ENCODE data around the gene PIK3R6.
"Not testable (repeated sequence)": the region's sequence is repeated elsewhere in the genome, so short reads cannot be mapped to it uniquely, and the experiment has no call there.

Gene PIK3R6

DNA sequence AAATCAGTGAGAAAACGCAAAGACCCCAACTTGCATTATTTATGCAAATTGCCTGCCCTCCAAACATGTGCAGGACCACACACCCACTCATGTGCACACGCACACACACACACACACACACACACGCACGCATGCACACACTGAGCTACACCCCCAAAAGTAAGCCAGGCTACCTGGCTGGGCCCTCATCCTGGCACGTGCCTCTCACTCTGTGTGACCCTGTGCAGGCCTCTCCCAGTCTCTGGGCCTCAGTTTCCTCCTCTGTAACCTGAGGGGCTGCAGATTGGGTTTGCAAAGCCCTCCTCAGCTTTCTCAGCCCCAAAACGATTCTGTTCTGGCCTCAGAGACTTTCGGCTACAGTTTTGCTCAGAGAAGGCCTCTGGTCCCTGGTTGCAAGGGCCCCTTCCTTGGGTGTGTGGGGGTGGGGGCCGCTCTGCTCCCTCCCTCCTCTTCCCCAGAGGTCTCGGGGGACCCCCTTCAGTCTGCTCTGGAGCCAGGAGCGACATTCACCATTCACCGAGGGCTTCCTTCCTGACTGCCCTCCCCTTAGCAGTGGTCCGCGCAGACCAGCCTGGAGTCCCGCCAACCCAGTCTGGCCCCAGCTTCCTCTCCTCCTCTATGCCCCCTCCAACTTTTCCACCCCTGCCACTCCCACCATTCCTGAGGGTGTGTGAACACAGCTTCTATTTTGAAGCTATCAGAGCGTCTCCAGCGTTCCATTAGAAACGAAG lies 5.4 kb upstream of the PIK3R6 start:
- DNase-seq = no peak

DNA sequence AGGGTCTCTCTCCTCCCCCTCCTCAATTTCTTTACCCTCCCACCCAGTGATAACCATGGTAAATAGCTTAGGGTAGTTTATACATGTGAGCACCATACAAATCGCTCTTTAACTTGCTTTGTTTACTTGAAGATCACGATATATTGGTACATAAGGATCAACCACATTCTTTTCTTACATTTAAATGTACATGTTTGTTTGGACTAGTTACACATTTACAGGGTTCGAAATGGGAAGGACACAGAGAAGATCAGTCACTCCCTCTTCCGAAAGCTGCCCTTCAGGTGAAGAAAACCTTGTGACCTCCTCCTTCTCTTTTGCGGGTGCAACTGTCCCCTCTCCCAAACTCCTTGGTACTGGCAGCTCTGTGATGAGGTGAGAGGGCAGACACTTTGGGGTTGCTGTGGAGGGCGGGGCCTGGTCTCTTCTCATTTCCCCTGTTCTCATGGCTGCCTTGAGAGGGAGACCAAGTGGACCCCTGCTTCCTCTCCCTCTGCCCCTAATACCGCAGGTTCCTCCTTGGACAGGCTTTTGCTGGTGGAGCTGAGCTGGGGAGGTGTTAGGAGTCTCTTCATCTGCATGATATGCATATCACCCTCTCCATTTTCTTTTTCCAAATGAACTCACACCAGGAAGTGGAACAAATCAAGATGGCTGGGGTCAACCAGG lies 4.7 kb upstream of the PIK3R6 start:
- DNase-seq = no peak

DNA sequence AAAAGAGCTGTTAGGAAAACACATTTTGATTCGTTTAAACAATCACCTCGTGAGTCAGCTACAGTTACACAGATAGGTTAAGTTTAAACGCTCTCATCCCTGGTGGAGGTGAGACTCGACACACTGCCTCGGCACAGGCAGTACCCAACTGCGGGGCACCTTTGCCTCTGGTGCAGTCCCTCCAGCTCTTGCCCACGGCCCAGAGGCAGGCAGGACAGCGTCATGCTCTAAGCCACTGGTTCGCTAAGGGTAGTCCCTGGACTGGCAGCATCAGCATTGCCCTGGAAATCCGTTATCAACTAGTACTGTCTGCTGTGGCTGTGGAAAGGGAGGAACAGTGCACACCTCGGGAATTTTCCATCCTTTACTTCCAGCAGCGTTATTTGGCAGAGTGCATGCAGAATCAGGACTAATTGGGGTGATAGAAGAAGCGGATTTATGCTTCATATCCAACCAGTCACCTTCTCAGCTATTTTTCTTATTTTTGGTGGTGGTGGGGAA lies 3.7 kb upstream of the PIK3R6 start:
- DNase-seq = no peak

DNA sequence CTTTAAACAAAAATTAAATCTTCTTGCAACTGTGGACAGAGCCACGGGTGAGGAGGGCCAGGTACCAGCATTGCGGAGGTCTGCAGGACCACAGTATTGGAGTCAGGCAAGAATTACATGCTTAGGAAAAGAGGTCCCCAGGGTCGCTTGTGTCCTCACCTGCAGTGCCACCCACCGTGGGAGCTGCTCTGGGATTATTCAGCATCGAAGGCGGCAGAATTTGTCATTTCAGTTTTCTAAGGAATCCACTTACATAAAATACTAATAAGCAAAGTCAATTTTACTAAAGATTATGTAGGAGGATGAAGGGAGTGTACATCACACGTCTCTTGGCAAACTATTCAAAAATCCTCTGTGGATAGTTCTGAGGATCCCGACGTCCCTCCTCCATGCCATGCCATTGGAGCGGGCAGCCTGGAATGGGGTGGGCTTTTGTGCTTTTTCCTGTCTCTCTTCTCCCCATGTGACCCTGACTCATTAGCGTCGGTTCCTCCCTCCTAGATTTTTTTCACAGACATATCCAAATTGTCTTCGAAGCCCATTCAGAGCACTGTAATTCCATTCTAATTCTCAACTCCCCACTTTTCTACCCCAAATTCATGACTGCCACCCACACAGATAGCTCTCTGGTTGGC lies 3.0 kb upstream of the PIK3R6 start:
- no peak for DNase-seq

DNA sequence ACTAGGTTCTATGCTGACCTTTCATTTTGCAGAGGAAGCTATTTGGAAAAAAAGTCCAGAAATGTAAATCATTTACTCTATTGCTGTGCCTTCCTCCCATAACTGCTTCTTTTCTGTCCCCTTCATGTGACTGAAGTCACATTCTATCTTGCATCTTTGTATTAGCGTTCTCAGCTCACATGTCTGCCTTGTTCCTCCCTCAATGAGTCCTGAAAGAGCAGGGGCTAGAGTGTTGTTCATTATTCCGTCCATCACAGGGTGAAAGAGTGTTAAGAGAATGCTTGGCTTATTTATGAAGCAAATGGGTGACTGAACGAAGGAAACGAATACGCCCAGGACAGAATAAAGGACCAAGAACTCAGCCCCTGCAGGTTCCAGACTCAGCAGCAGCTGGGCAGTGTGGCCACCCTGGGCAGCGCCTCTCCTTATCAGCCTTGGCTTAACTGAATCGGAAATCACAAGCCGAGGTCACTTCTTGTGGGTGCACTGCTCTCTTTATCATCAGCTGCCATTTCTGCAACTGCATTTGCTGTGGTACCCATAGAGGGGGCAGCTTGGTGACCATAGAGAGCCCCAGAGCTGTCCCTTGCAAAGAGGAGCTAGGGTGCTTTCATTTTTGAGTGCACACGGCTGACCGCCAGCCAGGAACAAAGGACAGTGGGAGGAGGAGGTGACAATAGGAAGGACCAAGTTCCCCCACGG lies 1.8 kb upstream of the PIK3R6 start:
- no peak for DNase-seq

DNA sequence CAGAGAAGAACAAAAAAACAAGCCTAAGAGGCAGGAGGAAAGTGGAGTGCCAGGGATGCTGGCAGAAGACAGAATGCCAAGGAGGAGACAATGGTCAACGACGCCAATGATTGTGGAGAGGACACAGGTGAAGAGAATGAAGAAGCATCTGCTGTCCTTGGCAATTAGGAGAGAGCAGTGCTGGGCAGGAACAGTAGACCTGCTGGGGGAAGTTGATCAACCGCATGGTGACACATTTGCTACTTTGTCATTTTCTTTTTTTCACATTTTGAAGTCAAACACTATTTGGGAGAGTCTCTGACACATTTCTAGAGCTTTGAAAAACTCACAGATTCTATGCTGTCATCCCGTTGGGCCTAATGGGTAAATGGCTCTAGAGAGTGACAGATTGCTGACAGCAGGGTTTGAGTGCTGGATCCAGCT lies 1.1 kb upstream of the PIK3R6 start:
- no peak for DNase-seq

DNA sequence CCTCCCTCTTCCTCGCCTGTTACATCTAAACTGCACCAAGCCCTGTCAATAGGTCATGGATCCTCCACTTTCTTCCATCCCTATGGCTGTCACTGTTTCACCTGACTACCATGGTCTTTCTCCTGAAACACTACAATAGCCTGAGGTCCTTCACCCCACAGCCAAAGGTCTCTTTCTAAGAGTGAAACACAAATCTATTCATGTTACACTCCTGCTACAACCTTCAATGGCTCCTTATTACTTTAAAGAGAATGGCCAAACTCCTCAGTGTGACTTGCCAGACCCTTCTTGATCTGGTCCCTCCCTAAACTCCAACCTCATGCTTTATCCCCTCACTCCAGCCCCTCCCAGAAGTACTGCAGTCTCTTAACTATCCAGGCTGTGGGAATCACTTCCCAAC lies 618 bp upstream of the PIK3R6 start:
- DNase-seq = no peak

DNA sequence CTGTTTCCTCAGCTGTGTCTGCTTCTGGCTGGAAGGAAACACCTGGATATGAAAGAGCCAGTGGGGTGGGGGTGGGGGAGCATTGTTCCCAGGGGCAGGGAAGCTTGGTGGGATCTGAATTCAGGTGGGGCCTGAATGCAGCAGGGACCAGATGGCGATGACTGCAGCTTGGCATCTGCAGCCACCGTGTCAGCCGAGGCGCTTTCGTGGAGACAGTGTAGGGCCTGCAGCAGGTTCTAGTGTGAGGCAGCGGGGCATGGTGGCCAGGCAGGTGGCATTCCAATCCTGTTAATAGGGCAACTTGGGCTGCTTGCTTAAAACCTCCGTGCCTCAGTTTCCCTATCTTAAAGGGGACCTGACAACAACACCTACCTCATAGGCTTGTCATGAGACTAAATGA lies 1.7 kb downstream of the PIK3R6 start:
- DNase-seq = no peak

DNA sequence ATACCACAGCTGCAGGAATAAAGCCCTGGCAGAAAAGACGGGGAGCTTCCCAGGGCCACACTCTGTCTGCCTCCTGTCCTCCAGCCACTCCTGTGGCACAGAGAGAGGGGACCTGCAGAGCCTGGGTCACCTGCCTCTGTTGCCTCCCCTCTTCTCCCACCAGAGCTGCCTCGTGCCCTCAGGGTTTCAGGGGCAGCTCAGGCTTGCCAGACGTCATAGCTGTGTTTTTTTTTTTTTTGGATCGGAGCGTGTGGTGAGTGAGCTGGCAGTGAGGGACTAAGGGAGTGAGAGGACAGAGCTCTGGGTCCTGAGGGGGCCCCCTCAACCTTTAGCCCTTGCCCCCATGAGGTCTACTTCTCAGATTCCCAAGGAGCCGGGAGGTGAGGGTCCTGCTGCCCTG lies 2.1 kb downstream of the PIK3R6 start:
- no peak for DNase-seq

DNA sequence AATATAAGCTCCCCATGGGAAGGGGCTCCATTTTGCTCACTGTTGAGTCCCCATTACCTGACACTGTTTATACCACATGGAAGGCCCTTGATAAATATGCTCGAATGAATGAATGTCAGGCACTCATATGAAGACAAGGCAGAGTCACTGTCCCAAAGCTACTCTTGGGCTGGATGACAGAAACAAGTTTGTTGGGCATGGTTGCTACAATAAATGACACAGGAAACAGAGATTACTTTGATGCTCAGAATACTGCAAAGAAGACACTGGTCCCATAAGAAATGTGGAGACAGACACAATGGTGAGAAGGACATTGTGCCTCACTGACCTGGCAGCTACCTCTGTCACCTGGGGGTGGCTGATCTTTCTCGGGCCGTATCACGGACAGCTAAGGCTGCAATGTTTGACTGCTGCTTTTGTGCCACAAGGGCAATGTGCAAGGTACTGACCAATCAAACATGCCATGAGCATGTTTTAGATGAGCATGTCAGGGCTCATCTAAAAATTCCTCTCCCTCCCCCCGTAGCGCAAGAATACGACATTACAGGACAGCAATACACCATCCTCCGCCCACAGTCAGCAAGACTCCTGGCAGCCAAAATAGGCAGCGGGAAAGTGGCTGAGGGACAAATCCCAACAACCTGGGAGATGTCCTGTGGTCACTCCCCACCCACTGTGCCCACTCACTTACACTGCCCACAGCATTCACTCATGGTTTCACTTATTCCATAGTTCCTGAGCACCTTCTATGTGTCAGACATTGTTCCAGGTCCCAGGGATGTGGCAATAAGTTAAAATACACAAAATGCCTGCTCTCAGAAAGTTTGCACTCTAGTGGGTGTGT lies 5.0 kb downstream of the PIK3R6 start:
- DNase-seq = no peak

DNA sequence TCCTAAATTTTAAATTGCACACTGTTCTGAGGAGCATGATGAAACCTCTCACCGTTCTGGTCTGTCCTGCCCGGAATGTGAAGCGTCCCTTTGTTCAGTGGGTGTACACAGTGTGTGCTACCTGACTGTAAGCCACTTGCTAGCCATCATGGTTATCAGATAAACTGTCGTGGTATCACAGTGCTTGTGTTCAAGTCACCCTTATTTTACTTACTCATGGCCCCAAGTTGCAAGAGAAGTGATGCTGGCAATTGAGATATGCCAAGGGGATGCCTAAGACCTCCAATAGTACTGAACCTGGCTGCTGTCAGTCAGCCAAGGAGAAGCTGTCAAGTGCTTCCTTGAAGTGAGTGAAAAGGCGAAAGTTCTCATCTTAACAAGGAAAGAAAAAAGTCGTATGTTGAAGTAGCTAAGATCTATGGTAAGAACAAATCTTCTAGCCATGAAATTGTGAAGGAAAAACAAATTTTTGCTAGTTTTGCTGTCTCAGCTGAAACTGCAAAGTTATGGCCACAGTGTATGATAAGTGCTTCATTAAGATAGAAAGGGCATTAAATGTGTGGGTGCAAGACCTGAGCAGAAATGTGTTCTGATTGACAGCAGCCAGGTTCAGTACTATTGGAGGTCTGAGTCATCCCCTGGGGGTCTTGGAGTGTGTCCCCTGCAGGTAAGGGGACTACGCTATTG lies 5.8 kb downstream of the PIK3R6 start:
- DNase-seq = no peak

DNA sequence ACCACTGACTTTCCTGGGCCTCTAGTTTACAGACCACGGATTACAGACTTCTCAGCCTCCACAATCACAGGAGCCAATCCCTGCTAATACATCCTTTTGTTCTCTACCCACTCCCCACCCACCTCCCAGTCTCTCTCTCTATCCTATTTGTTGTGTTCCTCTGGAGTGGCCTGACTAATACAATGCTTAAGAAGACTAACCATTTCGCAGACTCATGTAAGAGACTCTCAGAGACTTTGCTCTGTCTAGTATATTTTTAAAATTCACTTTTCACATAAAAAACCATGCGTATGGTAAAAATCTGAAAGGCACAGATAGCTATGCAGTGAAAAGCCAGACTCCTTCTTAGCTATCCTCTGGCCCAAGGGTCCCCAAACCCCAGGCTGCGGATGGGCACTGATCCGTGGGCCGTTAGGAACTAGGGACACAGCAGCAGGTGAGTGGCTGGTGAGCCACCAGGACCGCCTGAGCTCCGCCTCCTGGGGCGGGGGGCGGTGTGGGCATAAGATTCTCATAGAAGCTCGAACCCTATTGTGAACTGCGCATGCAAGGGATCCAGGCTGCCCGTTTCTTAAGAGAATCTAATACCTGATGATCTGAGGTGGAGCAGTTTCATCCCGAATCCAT lies 7.6 kb downstream of the PIK3R6 start:
- DNase-seq = no peak

DNA sequence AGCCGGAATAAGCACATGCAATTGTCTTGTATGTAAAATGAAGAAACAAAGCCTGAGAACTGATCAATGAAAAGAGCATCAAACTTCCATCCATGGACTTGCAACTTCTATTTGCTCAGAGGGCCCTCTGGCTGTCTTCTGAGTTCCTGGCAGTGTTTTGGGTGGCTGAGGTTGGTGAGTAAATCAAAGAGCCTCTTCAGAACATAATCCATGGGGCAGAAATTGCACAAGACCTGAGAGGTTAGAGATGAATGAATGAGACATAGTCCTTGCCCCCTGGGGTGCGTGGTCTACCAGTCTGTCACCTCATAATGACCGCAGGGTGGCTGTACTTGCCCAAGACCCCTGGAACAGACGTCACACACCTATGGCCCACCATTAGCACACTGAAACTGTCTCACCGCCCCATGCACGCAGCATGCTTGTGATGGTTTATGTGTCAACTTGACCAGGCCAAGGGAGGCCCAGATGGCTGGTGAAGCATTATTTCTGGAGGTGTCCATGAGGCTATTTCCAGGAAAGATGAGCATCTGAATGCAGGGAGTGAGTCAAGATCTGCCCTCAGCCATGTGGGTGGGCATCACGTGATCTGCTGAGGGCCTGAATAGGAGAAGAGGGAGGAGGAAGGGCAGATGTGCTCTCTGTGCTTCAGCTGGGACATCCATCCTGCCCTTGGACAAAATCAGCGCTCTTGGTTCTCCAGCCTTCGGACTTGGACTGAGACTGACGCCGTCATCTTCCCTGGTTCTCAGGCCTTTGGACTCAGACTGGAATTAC lies 8.3 kb downstream of the PIK3R6 start:
- DNase-seq = peak; percentile 36

DNA sequence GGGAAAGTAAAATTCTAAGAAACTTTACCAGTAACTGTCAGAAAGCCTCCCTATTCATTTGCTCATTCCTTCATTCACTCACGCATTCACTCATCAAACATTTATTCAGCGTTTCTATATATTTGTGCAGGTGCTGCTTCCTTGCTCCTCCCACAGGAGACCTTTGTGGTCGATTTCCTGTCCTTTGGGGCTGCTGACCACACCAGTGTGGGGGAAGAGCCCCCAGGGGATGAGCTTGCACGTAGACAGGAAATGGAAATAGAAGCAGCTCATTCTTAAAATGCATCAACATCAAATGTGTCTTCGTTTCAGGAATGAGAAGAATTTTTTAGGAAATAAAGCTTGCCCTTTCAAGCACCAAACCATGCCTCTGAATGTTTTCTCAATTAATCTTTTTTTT lies 9.6 kb downstream of the PIK3R6 start:
- DNase-seq = peak; percentile 61

DNA sequence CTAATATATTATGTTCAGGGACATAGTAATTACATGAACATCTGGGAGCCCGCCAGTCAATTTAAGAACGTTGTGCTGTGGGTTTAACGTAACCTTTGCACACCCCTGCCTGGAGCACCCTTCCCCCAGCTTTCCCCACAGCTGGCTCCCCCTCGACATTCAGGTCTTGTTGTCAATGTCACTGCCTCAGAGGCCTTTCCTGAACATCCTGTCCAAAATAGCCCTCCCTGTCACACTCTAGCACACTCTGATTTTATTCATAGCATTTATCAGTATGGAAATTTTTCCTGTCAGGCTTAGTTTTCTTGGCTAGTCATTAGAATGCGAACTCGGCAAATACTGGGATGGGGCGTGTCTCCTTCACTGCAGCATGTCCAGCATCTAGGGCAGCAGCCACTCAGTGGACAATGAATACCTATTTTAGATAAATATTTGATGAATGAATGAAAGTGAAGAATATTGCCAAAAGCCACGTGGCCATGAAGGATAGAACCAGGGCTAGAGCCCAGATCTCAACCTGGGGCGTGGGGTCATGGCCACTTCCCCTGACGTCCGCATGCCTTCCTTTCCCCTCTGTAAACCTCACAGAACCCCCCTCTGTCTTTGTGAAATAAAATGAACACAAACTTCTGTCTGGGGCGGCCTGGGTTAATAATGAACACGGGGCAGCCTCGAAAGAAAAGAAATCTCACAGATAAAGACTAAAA lies 10.5 kb downstream of the PIK3R6 start:
- no peak for DNase-seq

DNA sequence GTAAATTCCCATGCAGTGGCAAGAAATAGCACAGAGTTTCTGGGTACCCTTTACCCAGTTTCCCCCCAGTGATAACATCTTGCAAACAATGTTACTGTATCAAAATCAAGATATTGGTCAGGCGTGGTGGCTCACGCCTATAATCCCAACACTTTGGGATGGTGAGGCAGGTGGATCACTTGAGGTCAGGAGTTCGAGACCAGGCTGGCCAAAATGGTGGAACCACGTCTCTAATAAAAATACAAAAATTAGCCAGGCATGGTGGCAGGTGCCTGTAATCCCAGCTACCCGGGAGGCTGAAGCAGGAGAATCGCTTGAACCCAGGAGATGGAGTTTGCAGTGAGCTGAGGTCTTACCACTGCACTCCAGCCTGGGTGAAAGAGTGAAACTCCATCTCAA lies 11.3 kb downstream of the PIK3R6 start:
- not testable (repeated sequence) for DNase-seq

DNA sequence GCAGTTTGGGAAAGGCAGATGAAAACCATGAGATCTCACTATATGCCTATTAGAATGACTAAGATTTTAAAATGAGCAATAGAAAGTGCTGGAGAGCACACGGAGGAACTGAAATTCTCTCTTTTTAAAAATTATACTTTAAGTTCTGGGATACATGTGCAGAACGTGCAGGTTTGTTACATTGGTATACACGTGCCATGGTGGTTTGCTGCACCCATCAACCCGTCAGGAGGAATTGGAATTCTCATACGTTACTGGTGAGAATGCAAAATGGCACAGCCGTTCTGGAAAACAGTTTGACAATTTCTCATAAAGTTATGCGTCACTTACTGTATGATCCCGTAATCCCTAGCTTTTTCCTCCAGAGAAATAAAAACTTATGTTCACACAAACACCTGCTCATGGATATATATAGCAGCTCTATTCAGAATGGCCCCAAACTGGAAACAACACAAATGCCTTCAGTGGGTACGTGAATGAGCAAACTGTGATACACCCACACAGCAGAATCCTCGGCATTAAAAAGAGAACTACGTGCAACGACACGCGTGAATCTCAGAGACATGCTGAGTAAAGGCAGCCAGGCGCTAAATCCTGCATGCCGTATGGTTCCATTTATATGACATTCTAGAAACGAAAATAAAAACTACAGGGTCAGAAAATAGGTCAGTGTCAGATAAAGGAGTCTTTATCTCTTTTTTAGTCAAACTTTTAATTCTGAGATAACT lies 11.8 kb downstream of the PIK3R6 start:
- DNase-seq = no peak

DNA sequence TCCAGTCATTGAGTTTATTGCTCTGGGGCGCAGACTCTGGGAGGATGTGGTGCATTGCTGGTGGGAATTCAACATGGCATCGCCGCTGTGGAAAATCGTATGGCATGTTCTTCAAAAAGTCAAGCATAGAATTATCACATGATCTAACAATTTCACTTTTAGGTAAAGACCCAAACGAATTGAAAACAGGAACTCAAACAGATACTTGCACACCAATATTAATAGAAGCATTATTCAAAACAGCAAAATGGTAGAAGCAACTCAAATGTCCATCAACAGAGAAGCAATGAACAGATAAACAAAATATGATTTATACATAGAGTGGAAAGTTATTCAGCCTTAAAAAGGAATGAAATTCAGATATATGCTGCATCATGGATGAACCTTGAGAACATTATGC lies 15.9 kb downstream of the PIK3R6 start:
- no peak for DNase-seq
